K562 (cell line): ENCODE results near the gene JHY. TPM values are rescaled to one million over a fixed set of nuclear protein-coding genes. Genes with fewer than 3 reads are reported as not detected.

ENCODE experiments used
- ATAC-seq: fragments of 200-7000 bp; cut with Tn5 transposase; 3 replicates; pipeline ENCODE4 v1.9.1; 2020; ENCODE audit warnings: moderate library complexity
- BruUV-seq: library from RNA; stranded (reverse); fragments of 400-500 nt; replicated peaks from 2 replicates; lab custom pipeline; 2021; lab: Mats Ljungman, UMichigan
- CTCF ChIA-PET: fragments of 300-600 bp; formaldehyde crosslinking; extraction: SDS; loops from one replicate; lab custom pipeline; 2021; ENCODE audit warnings: low intra/inter-chr PET ratio; lab: Yijun Ruan, JAX
- POLR2A ChIA-PET: fragments of 300-600, 350-650 bp; sonication (Branson Sonifier 250); formaldehyde crosslinking; extraction: SDS; loops from one replicate; lab custom pipeline; 2021; ENCODE audit warnings: antibody characterized with exemption, inconsistent platforms; lab: Yijun Ruan, JAX
- DNase-seq, 4 experiments: peaks; one replicate each; pipeline versions ENCODE4 v3.0.0 to v3.0.0-alpha.2; 2011 to 2018; ENCODE audit warnings: low spot score in 3 of 4, mixed read lengths in 3 of 4; ENCODE audit errors: extremely low read depth in 1 of 4
- FAIRE-seq: peaks from 2 replicates; lab custom pipeline; 2011; peaks lifted over from hg19 to GRCh38; lab: Jason Lieb, UNC
- H2AFZ ChIP-seq: 2 replicates; pipeline ENCODE4 v1.6.0; 2011; ENCODE audit warnings: low read depth, low read length, control low read depth, inconsistent platforms
- H3K27ac ChIP-seq: fragments of 200-600 bp; 3 replicates; pipeline ENCODE4 v1.8.0; 2011; ENCODE audit warnings: low read depth, mild to moderate bottlenecking, control low read depth, inconsistent platforms, low read length, moderate library complexity, mixed read lengths; ENCODE audit errors: extremely low read depth
- H3K27me3 ChIP-seq, 2 experiments: fragments of 300-600 bp in 1 of 2; 2 replicates in 1 of 2; 3 replicates in 1 of 2; pipeline versions ENCODE4 v1.6.0 to v1.8.0; 2011; ENCODE audit warnings: inconsistent platforms in 2 of 2, low read length in 2 of 2, mild to moderate bottlenecking in 1 of 2, mixed read lengths in 1 of 2, moderate library complexity in 1 of 2; ENCODE audit not compliant: control insufficient read depth in 2 of 2, insufficient read depth in 2 of 2
- H3K36me3 ChIP-seq: fragments of 300-600 bp; 3 replicates; pipeline ENCODE4 v1.8.0; 2011; ENCODE audit warnings: mild to moderate bottlenecking, low read length, inconsistent platforms; ENCODE audit not compliant: control insufficient read depth, insufficient read depth
- H3K4me1 ChIP-seq, 2 experiments: fragments of 200-600 bp in 1 of 2; replicated peaks in 1 of 2; 2 replicates in 1 of 2; 3 replicates in 1 of 2; pipeline versions ENCODE4 v1.5.1 to v1.8.0; 2011; ENCODE audit warnings: inconsistent platforms in 2 of 2, low read length in 2 of 2, mild to moderate bottlenecking in 1 of 2, mixed read lengths in 1 of 2, moderate library complexity in 1 of 2; ENCODE audit not compliant: control insufficient read depth in 2 of 2, insufficient read depth in 2 of 2
- H3K4me2 ChIP-seq: 2 replicates; pipeline ENCODE4 v1.6.1; 2011; ENCODE audit warnings: low read length, control low read depth, inconsistent platforms, mixed read lengths; ENCODE audit not compliant: insufficient read depth
- H3K4me3 ChIP-seq: fragments of 200-600 bp; sonication (generic), shearing (Covaris generic); 2 replicates; pipeline ENCODE4 v1.5.1; 2016; ENCODE audit warnings: control low read depth, inconsistent platforms
- H3K79me2 ChIP-seq: fragments of 200-600 bp; 3 replicates; pipeline ENCODE4 v1.8.0; 2011; ENCODE audit warnings: low read length, inconsistent platforms; ENCODE audit not compliant: control insufficient read depth, insufficient read depth
- H3K9ac ChIP-seq, 2 experiments: 2 replicates each; pipeline versions ENCODE4 v1.6.0 to v1.6.1; 2011; ENCODE audit warnings: low read depth in 2 of 2, low read length in 2 of 2, control low read depth in 1 of 2, inconsistent platforms in 1 of 2, mild to moderate bottlenecking in 1 of 2, mixed read lengths in 1 of 2; ENCODE audit not compliant: insufficient read depth in 1 of 2
- H3K9me1 ChIP-seq: one replicate; pipeline ENCODE4 v1.6.0; 2011; ENCODE audit warnings: inconsistent platforms, mild to moderate bottlenecking, low read length, moderate library complexity; ENCODE audit not compliant: control insufficient read depth, insufficient read depth
- H3K9me3 ChIP-seq: replicated peaks from 2 replicates; pipeline ENCODE4 v1.5.1; 2011; ENCODE audit warnings: low read depth, low read length, inconsistent platforms; ENCODE audit not compliant: control insufficient read depth, insufficient read depth
- H4K20me1 ChIP-seq: replicated peaks from 2 replicates; pipeline ENCODE4 v1.6.1; 2011; ENCODE audit warnings: low read length, inconsistent platforms, mixed read lengths; ENCODE audit not compliant: control insufficient read depth, insufficient read depth
- CBFA2T2 ChIP-seq: fragments of 450-650 bp; conservative IDR thresholded peaks from 2 replicates; pipeline ENCODE4 v1.6.1; 2017; ENCODE audit warnings: mild to moderate bottlenecking
- WGBS: fragments of 100-300 bp; shearing (Covaris generic); methylation state at CpG from one replicate; pipeline ENCODE4 v1.1.6; 2016; ENCODE audit warnings: low coverage, mixed read lengths; ENCODE audit not compliant: insufficient coverage; ENCODE audit errors: missing lambda C conversion rate; 5-methylcytosine and 5-hydroxymethylcytosine counted together
- in situ Hi-C: fragments of 300-500 bp; cut with MboI; formaldehyde crosslinking; loops from 4 replicates; pipeline ENCODE4 v1.15.0; 2018; ENCODE audit warnings: inconsistent platforms, mixed read lengths
- intact Hi-C: fragments of 100-400 bp; cut with micrococcal nuclease; formaldehyde crosslinking; loops from 2 replicates; pipeline ENCODE4 v1.14.2; 2022
- polyA plus RNA-seq, 8 experiments: library from polyadenylated mRNA; depleted of rRNA in 4 of 8; stranded (reverse) in 5 of 8; unstranded in 3 of 8; fragments of >200 nt; fragmentation: Nextera tagmentation in 2 of 8; fragmentation: Illumina TruSeq in 1 of 8; extraction: Ambion mirVana in 2 of 8; extraction: Trizol in 1 of 8; gene quantifications; 2 replicates each; pipeline versions ENCODE4 v1.2.1 to v1.2.3, GENCODE V29; 2011 to 2014; ENCODE audit warnings: inconsistent platforms in 1 of 8, missing spikeins in 1 of 8
- total RNA-seq, 7 experiments: library from RNA; depleted of rRNA in 6 of 7; stranded (reverse); fragments of >200 nt in 6 of 7; fragmentation: Illumina TruSeq in 2 of 7; extraction: Trizol in 2 of 7; gene quantifications; 2 replicates each; pipeline versions ENCODE4 v1.2.1 to v1.2.3, GENCODE V29; 2011 to 2021; ENCODE audit warnings: low replicate concordance in 1 of 7
- TF ChIP-seq, protein P1 (sequence below): fragments of 250-450 bp; sonication (Bioruptor Pico); IDR thresholded peaks from 2 replicates; pipeline ENCODE4 v1.5.0; 2021

The JHY gene
- total and polyA plus RNA-seq, 9 of the 15 experiments (the other 6 are each of a cell fraction or from before 2014, with no cell fraction given): not detected

DNA sequence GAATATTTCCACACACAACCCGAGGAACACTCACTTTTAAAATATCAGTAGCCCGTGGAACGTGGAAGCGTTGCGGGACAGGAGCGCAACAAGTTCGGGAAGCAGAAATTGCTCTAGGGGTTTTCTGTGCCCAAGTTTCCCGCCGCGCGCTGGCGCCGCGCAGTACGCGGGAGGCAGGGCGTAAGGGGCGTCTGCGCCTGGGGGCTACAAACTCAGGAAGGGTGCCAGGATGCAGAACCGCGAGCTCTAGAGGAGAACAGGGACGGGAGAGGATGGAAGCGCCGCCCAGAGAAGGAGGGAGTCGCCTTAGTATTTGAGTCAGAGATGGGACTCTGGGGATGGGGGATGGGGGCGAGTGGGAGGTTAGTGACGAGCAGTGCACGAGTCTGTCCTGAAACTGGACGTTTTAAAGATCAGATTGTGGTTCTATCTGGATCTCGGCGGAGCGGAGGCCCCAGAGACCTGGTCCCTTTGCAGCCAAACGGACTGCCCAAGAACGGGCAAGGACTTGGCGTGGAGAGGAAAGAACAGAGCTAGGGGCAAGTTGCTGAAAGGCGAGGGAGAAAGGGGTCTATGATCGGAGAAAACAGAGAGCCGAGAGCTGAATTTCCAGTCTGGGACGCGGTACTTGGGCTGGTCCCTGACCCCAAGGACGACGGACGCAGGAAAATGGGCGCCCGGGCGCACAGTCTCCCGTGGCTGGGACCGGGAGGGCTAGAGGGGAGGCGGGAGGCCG lies 94.3 kb downstream of the JHY start:
- Histone ChIP-seq H3K9me3 (no peaks in the 10 kb centered on the region), H3K79me2 (no peaks in the 10 kb centered on the region), H3K36me3 (no peaks in the 10 kb centered on the region), H2AFZ (no peak overlapping the region), H3K9ac (no peak overlapping the region), H3K9me1 (no peaks in the 10 kb centered on the region), H3K27me3 (peaks cover 15 to 48% of the 10 kb centered on the region in 2 experiments), H4K20me1 (0 out of 2 replicates have a peak, but pooled peaks cover 6% of the 10 kb centered on the region), H3K4me3 (no peak overlapping the region), H3K4me2 (no peak overlapping the region), H3K27ac (no peak overlapping the region), H3K4me1 (peaks cover 0 to 9% of the 10 kb centered on the region in 2 experiments; a peak in 1 of 5 replicates)
- FAIRE-seq (no peak), DNase-seq (no peak), ATAC-seq (no peak)
- ChIA-PET POLR2A (interaction anchor here (0.7 kb wide), 1 partner anchor 15 kb away, joined by 3 read pairs; no protein-coding TSS in a partner anchor), CTCF (no interaction called here)
- 7% methylated on average over 45 of the region's 50 CpGs for WGBS
- no TSS peak for BruUV-seq
- intact Hi-C loops: no loop called here
- TF ChIP-seq CBFA2T2: no peak
- TF ChIP-seq, protein P1, sequence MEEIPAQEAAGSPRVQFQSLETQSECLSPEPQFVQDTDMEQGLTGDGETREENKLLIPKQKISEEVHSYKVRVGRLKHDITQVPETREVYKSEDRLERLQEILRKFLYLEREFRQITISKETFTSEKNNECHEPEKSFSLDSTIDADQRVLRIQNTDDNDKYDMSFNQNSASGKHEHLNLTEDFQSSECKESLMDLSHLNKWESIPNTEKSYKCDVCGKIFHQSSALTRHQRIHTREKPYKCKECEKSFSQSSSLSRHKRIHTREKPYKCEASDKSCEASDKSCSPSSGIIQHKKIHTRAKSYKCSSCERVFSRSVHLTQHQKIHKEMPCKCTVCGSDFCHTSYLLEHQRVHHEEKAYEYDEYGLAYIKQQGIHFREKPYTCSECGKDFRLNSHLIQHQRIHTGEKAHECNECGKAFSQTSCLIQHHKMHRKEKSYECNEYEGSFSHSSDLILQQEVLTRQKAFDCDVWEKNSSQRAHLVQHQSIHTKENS: no peak
- in situ Hi-C loops: no loop called here
